VCaP (cell line): Measurements from ENCODE around the gene LHX2.
A peak's percentile ranks its signal among the peaks of the same experiment; 100 is the strongest.

ENCODE experiments used
- H3K27ac ChIP-seq: fragments of 450-650 bp; 2 replicates; pipeline ENCODE4 v1.5.1; 2017
- TF ChIP-seq, protein P1 (sequence below): fragments of 450-650 bp; conservative IDR thresholded peaks from 2 replicates; pipeline ENCODE4 v1.5.1; 2017; ENCODE audit warnings: mild to moderate bottlenecking, moderate library complexity

LHX2 gene

DNA sequence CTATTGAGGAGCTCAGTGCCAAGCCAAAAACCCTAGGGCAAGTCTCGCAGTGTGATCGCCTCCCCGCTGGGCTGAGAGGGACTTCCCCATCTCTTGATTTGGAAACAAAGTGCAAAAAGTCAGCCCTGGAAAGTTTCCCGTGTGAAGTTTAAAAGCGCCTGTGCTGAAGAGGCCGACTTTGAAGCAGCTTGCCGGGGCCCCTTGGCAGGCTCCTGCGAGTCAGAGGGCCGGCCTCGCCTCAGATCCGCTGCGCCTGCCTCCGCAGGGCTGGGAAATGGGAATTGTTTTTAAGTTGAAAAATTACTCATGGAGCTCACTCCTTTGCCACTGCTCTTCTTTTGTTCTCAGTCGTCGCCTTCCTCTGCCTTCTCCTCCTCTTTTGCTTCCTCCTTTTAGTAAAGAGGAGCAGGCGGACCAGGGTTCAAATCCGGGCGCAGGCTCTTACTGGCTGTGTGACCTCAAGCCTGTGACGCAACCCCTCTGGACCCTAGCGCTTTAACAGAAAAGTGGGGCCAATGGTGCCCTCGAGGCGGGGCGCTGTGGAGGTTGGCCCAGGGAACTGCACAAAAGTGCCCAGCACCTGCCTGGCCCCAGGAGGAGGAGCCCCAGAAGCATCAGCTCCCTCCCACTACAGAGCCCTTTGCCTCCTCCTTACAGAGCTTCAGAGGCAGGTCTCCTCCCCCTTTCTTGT, 14.7 kb upstream of the LHX2 start:
- no peak overlapping the region for H3K27ac ChIP-seq
- TF ChIP-seq, protein P1, sequence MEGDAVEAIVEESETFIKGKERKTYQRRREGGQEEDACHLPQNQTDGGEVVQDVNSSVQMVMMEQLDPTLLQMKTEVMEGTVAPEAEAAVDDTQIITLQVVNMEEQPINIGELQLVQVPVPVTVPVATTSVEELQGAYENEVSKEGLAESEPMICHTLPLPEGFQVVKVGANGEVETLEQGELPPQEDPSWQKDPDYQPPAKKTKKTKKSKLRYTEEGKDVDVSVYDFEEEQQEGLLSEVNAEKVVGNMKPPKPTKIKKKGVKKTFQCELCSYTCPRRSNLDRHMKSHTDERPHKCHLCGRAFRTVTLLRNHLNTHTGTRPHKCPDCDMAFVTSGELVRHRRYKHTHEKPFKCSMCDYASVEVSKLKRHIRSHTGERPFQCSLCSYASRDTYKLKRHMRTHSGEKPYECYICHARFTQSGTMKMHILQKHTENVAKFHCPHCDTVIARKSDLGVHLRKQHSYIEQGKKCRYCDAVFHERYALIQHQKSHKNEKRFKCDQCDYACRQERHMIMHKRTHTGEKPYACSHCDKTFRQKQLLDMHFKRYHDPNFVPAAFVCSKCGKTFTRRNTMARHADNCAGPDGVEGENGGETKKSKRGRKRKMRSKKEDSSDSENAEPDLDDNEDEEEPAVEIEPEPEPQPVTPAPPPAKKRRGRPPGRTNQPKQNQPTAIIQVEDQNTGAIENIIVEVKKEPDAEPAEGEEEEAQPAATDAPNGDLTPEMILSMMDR: no peak

DNA sequence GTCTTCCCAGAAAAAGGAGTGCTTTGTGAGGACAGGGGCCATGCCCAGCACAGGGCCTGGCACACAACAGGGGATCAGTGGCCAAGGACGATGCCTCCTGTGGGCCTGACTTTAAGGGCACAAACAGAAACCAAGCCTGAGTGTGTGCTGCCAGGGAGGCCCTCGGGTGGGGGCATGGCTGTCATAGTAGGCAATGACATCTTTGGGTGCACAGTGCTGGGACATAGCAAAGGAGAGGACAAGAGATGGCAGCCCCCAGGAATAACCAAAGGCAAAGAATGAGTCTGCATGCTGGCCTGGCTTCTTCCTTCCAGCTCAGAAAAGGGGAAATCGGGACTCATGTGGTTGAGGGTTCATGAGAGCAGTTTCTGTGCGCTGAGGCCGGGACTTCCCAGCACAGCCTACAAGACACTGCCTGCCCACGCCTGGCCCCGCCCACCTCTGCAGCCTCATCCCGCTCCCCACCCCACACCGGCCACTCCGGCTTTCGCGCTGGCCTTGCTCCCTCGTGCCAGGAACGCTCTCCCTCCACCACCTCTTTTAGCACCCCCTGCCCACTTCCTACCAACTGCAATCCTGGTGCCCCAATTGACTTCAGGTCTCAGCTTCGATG, 13.8 kb upstream of the LHX2 start:
- TF ChIP-seq, protein P1: no peak
- no peak overlapping the region for H3K27ac ChIP-seq

DNA sequence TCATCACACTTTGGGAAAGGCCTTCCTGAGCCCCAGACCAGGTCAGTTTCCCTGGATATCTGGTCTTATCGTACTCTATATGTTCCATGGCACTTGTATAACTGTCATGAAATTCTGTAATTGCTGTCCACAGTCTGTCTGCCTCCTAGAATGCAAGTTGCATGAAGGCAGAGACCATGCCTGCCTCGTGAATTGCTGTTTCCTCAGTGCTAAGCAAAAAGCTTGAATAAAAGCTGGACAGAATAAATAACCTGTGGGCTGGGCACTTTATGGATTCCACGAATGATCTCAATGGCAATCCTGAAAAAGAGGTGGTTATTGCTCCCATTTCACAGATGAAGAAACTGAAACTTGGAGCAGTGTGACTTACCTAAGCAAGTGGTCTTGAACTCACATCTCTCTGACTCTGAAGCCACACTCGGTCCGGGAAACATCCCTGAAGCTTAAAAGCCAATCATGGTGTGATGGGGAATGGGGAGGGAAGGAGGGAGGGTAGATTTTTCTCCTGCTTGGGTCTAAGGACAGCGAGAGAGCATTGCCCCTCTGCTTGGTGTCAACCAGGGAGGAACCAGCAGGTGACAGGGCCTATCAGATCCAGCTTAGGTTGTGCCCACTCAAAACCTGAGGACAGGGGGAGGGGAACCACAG, 13.2 kb upstream of the LHX2 start:
- no peak overlapping the region for H3K27ac ChIP-seq
- TF ChIP-seq, protein P1: no peak

DNA sequence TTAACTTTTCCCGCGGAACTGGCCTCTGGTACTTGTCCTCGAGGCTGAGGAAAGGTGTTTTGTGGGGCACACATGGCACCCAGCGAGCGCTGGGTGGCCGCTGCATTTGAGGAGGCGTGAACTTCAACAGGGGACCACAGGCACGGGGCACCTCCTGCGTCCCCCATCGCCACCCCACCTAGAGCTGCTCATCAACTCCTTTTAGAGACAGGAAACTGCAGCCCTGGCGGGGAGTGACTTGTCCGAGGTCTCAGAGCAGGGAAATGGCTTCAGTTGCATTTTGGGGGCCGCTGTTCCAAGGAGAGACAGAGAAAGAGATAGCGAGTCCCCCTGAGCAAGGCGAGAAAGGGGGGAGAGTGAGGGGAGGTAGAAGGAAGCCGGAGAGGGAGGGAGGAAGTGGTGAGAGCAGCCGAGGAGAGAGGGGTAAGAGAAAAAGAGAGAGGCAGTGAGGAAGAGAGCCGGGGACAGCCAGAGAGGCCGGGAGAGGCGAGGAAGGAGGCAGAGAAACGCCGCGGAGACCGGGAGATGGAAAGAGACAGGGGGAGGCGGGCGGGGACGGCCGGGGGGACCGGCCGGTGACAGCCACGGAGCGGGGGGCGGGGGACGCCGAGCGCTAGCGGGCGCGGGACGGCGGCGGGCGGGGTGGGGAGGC, 12.5 kb upstream of the LHX2 start:
- TF ChIP-seq, protein P1: no peak
- H3K27ac ChIP-seq: peak overlapping the region; percentile 49; the same call in 1 of the 2 replicates

DNA sequence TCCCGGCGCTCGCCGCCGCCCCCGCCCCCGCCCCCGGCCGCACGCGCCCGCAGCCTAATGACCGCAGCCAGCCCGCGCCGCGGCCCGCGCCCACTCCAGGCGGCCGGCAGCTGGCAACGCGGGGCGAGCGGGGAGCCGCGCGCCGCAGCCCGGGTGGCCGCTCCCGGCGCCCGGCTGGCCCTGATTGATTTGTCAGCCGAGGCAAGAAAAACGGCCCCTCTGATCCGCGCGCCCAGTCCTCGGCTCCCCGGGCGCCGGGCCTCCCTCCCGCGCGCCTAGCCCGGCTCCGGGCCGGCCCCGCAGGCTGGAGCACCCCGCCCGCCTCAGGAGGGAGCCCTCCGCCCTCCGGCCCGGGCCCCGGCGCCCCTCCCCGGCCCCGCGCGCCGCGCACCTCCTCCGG, 11.9 kb upstream of the LHX2 start:
- H3K27ac ChIP-seq: peak overlapping the region; percentile 49; the same call in 1 of the 2 replicates
- TF ChIP-seq, protein P1: 0 out of 2 replicates have a peak, but pooled peaks have one; percentile 11

DNA sequence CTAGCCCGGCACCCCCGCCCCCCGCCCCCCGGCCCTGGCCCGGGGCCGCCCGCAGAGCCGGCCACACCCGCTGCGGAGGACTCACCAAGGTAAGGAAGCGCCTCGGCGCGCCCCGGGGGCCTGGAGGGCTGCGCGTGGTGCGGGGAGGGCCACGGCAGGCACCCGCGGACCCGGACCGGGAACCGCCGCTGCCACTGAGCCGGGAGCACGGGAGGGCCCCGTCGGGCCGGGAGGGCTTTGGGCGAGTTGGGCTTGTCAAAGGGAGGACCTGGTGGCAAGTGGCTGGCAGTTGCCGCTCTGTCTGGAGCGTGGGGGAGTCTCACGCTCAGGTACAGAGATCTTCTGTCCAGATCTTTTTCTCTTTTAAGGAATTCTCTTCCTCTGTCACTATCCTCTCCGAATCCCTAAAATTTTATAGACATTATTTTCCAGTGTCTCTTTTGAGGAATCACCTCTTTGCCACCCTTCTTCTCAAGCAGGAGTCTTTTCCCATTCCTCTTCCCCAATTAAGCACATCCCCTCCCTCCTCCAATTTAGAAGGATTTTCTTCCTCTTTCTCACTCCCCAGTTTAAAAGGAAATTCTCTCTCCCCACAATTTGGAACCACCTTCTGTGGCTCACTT, 11.3 kb upstream of the LHX2 start:
- peak overlapping the region; percentile 49; the same call in 1 of the 2 replicates for H3K27ac ChIP-seq
- TF ChIP-seq, protein P1: no peak
